8988T (cell line): ENCODE measurements around the gene HOXA6.

Source experiments
- DNase-seq: peaks from one replicate; pipeline ENCODE4 v3.0.0; 2011

Gene HOXA6

DNA sequence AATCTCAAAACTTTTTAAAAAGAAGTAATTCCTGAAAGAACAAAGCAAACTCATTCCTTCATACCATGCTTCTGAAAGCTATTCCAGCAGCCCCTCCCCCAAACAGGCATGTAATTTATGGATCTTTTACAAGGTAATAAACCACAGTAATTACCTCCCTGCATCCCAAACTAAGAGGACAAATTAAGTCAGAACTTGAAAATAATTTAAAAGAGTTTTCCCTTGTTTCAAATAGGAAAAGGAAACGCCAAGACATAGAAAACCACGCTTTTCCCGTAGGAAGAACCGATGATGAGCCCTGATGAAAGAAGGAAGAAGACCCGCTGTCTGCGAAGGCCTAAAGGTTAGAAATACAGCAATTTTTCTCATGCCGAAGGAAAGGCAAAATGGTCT, 25.9 kb downstream of the HOXA6 start:
- no peak for DNase-seq

DNA sequence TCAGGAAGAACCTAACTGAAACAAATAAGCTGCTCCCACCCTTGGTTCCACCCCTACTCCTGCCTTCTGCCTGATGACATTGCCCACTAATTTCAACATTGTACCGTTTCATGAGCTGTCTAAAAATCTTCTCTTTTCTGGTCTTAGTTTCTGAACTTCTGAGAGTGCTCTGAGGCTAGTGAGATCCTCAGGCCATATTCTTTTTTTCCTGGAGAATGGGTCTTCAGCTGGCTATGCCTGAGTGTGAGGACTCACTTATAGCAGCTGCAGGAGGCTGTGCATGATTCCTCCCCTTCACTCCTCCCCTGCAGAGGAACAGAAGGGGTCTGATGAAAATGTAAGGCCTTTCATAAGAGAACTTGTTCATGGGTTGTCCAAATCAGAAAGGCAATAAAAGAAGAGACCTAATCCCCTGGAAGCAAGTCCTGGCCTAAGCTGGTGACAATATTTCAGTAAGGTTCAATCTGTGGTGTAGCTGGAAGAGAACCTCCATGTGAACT, 28.1 kb downstream of the HOXA6 start:
- DNase-seq: no peak

DNA sequence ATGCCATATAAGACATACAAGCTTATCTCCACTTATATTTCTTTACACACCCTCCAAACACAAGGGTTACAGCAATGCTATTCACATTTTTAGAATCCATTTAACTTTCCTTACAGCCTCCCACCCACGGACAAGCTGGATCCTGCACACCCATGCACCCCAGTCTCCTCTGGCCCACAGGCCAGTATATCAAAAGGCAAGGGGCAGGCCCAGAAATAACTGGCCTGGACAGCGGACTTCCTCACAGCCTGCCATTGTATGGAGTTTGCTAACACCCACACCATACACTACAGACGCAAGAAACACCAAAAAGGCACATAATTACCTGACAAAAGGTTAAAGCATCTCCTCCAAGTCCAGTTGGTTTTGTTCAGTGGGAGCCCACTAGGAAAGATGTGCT, 29.0 kb downstream of the HOXA6 start:
- no peak for DNase-seq

GRCh38 chr7:27117887-27118491, 29.6 kb downstream of the HOXA6 start:
- DNase-seq: no peak

DNA sequence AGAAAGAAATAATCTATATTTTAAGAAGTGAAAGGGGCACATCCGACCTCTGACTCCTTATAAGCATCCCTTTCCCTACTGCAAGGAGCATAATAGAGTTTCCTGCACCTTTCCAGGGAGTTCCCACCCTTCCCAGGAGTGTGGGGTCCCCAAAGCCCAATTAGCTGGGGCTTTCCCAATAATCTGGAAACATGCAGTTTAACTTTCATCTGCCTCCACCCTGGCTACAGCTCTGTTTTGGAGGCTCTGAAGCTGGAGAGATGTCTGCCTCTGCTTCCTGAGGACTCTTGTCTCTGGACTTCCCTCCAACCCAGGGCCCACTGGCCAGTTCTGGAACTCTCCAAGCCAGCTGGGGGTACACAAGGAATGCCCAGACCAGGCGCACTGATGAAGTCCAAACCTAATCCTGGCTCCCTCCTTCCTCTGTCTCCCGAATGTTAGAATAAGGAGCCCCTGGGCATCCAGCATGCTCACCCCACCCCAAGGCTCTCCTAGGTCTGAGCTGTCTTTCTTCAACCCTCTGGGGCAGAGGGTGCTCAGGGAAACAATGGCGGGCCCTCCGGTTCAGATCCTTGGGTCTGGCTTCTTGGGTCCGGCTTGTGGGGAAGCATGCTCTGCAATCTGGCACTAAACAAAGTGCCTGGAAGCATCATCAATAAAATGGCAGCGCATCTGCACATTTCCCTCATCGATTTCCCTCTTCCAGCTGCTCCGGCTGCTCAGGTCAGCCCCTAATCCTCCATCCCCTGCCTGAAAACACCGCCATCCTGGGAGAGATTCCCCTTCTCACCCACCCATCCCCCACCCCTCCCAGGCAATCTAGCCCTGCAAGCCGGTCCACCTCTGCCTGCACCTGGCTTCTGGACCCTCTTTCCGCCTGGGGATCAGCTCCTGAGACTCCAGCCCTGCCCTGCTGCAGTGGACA, 30.4 kb downstream of the HOXA6 start:
- DNase-seq: no peak

DNA sequence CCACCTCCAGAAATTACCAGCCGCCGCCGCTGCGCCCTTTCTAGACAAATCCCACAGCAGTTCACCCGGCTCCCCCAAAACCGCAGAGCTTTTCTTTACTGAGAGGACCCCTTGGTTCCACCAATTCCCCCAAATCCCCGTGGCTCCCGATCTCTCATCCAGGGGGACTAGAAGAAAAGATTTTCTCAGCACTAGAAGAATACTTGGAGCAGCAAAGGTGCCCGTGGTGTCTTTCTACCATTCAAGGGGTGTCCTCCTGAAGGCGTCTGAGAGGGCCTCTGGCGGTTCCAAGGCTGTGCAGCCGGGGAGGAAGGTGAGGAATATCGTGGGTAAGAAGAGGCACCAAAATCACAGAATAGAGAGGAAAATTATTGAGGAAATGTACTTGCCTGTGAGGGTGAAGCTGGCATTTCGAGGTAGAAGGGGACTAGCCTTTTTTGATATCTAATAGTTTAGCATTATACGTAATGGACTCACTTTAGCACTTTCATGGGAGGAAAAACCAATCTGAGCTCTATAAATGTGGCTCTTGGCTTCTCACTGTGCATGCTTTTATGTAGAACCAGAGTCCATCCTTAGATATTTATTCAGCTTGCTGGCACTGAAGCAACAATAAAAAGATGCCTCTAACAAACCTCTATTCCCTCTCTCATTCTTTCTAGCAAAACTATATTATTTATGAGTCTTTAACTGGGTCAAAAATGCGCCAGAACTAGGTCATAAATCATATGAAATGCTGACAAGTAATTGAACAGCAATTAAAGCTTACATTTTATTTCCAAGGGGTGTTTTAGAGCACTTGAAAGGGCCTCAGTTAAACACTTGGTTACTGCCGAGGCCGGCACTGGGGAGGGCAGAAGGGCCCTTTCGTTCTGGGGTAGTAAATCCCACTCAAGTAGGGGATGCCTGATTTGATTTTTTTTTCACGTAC, 31.3 kb downstream of the HOXA6 start:
- no peak for DNase-seq

DNA sequence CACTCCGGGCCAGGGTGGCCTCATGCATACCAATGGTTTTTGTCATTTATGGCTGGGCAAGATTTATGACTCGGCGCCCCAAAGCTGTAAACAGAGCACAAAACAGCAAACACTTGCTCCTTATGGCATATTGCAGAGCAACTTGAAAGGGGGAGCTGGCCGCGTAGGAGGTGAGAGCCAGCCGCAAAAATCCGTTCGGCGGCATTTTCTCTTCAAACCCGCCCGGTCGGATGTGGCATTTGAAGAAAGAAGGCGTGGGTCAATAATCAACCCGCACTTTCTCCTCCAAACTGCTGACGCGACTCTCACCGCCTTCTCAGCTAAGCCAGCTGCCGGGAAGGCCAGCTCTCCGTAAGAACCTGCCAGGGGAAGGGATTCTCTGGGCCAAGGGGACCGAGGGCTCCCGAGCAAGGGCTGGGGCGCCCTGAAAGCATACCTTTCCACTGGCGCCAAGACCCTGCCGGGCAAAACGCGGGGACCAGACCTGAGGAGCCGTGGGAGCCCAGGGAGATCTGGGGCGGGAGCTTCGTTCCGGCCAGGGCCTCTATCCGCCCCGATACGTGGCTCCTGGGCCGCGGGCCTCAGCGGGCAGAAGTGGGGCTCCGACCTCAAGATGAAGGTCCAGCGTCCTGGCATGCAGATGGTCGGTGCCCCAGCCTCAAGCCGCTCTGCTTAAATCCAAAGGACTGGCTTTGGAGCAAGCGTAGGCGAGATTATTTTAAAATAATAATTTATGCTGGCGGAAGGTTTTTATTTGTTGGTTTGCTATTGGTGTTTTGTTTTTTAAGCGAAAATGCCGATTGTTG, 32.1 kb downstream of the HOXA6 start:
- DNase-seq: no peak

DNA sequence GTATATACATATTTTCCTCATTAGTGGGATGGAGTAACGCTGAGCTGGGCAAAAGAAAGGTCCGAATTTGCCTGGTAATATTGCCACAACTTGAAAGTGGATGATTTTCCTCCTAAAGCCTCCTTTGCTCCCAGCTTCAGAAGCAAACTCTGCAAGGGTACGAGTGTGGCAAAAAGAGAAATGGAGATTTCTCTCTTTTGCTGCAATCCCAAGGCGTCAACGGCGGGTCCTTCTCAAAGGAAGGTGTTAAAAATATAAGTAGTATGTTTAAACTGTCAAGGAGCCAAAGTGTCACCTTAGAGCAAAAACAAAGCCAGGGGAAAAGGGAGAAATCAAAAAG, 32.7 kb downstream of the HOXA6 start:
- no peak for DNase-seq

DNA sequence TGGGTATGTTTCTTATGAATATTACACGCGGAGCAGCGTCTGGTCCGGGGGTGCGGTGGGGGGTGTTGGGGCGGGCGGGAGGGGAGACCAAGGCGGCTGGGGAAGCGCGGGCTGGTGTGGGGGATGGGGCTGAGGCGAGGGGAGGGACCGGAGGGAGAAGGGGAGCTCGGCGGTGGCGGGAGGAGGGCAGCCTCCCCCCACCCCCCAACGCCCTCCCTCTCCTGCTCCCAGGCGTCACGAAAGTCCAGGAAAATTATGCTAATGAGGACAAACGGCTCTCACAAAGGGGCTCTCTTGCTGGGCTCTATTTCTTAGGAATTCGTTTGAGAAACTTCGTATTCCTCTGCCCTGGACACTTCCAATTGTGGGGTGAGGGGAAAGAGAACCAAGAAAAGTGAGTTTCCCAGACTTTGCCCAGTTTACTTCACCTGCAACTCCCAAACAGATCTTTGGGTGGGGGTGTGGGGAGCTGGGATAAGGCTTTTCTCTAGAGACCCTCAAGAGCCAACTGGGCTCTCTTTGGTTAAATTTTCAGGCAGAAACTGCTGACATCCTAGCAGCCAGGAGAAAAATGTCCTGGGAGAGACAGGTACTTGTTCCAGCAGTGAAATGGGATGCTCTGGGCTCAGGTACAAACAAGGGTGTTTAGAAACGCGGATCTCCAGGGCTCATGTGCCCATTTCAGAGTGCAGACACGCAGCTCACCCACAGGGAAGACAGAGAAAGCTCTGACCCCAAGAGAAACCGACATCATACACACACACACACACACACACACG, 33.4 kb downstream of the HOXA6 start:
- DNase-seq: no peak

DNA sequence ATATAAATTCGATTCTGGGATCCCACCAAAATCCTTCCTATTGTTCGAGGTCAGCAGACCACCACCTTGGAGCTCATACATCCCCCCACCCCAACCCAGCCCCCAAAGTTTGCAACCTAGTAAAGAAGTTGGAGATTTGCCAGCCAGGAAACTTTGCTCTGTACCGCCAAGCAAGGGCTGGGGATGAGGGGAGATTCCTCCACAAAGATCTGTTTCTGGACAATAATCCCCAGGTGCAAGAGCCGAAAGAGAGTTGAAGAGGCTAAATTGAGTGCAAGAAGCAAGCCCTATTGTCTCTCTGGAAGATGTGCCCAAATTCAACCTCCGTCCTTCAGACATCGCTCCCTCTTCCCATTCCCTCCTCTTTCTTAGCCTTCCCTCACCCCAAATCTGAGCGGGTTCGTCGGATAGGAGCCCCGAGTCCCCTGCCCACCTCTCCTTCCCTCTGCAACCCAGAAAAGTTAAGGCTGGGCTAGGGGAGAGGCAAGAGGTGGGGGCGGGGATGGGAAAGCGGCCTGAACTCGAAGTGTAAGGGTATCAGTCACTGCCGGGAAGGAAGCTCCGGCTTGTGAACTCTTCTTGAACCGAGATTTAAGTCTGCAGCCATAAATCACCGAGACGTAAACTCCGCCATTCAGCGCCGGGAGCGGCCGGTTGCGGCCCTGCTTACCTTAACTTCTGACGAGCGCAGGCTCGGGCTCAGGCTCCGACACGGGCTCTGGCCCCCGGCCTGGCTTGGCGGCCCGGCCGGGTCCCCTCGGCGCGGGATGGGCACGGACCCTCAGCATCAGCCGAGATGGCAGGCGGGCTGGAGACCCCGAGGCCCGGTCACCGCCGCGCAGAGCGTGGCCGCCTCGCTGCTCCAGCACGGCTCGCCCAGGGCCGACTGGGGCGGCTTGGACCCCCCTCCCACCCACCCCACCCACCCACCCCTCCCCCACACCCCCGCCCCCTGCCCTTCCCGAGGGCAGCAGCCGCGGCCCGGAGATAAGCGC, 34.3 kb downstream of the HOXA6 start:
- DNase-seq: no peak

DNA sequence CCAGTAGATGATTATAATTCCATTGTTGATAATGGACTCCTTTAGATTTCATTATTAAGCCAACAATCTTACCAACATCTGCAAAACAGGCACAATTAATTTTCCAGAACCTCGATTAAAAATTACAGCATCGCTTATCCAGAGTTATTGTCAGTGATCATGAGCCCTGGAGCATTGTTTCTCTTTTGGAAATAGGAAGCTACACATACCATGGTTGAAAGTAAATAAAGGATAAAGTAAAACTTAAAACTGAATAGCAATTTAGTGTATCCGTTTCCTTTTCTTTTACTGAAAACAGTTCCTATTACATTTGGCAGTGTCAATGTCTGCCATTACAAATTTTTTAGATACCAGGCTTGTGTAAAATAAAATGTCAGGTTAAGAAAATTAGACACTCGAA, 35.2 kb downstream of the HOXA6 start:
- DNase-seq: no peak

GRCh38 chr7:27111751-27112277, 35.8 kb downstream of the HOXA6 start:
- no peak for DNase-seq

DNA sequence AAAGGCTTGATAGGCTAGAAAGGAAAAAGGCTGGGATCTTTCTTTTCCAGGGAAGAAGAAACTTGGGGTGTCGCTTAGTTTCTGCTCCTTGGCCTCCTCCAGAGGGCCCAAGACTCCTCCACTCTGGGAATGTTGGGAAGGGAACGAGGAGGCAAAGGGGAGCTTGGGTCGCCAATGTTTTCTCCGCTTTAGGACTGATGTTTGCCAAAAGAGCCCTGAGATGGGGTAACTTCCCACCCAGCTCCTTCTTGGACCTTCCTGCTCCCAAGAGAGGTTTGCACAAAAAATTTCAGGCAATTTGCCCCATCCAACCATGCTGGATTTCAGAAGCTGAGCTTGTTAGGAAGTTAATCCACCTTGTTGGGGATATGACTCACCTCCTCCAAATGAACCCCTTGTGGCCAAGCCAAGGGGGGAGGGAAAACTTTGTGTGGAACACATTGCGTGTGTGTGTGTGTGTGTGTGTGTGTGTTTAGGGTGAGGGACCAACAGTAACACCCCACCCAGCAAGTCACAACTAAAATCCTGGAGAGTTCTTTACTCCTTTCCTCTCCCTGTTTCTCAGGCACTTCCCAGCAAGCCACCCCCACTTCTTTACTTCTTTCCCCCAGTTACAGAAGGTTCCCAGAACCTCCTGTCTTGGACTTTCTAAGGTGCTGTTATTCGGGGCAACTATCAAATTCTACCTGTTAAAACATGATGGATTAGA, 36.4 kb downstream of the HOXA6 start:
- DNase-seq: no peak

DNA sequence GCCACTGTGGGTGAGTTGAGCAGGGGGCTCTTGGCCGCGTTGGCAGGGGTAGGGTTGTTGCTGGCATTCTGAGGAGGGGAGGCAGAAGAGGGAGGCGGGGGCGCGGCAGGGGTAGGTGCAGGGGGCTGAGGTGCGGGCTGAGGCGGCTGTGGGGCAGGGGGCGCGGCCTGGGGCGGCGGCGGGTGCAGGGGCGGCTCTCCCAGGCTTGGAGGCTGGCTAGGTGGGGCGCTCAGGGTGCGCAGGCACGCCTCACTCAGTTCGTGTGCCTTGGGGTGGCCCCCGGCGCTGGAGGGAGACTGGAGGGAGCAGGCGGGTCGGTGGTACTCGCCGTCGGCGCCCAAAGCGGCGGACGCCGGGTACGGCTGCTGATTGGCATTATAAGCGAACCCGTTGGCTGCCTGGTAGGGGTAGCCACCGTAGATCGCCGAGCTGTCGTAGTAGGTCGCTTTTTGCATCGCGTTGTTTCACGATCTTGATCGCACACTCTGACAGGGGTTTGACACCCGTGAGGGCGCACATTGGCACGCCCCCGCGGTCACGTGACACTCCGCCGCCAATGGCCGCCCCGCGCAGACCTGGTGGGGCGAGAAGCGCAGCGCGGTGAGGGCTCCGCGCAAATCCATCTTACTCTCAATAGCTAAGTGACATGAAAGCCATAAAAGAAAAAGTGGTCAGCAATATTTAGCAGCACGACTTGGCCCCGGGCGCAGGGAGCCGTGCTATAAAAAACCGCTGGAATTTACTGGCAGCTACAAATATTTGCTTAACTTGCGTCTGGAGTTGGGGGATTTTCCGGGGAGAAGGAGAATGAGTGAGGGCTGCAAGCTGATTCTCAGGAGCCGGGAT, 37.2 kb downstream of the HOXA6 start:
- DNase-seq: peak; percentile 84

DNA sequence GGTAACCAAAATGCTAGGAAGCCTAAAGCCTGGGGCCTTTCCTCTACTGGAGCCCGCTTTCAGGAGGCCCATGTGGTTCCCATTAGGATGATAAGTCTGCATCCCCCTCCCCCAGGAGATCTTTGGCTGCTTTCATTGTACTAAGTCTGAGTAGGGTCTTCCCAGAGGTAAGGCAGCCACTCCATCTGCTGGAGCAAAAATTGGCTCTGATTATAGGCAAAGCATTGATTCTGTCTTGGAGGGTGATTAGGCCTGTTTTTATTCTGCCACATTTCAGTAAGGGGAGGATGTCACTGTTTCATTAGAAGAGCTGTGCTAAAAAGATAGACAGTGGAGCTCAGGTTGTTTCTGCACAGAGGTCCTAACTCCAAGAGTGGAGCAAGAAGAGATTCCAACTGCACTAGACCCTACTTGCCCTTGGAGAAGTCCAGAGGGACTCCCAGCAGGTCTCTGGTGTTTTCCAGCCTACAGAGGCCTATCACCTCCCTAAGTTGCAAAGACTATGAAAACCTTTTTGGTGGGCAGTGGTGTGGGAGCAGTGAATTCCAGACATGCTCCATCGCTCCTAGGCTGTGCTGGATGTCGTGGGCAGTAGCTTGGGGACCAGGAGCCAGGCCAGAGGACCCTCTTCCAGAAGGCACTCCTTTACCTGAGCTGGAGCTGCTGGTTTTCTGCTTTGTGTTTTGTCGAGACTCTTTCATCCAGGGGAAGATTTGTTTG, 37.9 kb downstream of the HOXA6 start:
- no peak for DNase-seq

- DNase-seq: no peak
These were observed 39.0 kb downstream of the HOXA6 start for GRCh38 chr7:27108390-27109127.
